GM23338 (cell line): ENCODE data around the gene MCC. TPM values are rescaled to one million over a fixed set of nuclear protein-coding genes. Genes with fewer than 3 reads are reported as not detected.

Experiments used
- ATAC-seq: fragments of 200-7000 bp; cut with Tn5 transposase; 3 replicates; pipeline ENCODE4 v1.9.1; 2020
- DNase-seq: peaks from one replicate; pipeline ENCODE4 v3.0.0-alpha.2; 2015; ENCODE audit warnings: low spot score
- H2AFZ ChIP-seq: fragments of 200-600 bp; sonication (generic); 2 replicates; pipeline ENCODE4 v1.8.0; 2016; ENCODE audit warnings: antibody characterized with exemption, mild to moderate bottlenecking, moderate library complexity
- H3F3A ChIP-seq: fragments of 200-600 bp; sonication (generic); replicated peaks from 2 replicates; pipeline ENCODE4 v1.8.0; 2017; ENCODE audit warnings: antibody characterized with exemption, mixed run types, low read depth
- H3K27ac ChIP-seq: fragments of 200-600 bp; sonication (generic); 2 replicates; pipeline ENCODE4 v1.6.1; 2016; ENCODE audit warnings: low read depth
- H3K27me3 ChIP-seq: fragments of 200-600 bp; sonication (generic); 2 replicates; pipeline ENCODE4 v1.8.0; 2016; ENCODE audit warnings: mild to moderate bottlenecking, mixed run types, moderate library complexity; ENCODE audit not compliant: insufficient read depth
- H3K36me3 ChIP-seq: fragments of 200-600 bp; sonication (generic); 2 replicates; pipeline ENCODE4 v1.8.0; 2016; ENCODE audit warnings: mild to moderate bottlenecking; ENCODE audit not compliant: insufficient read depth
- H3K4me1 ChIP-seq: fragments of 200-600 bp; sonication (generic); 2 replicates; pipeline ENCODE4 v1.8.0; 2016; ENCODE audit warnings: mild to moderate bottlenecking, moderate library complexity; ENCODE audit not compliant: insufficient read depth
- H3K4me2 ChIP-seq: fragments of 200-600 bp; sonication (generic); 2 replicates; pipeline ENCODE4 v1.7.1; 2017; ENCODE audit warnings: mixed run types
- H3K4me3 ChIP-seq: fragments of 200-600 bp; sonication (generic); 2 replicates; pipeline ENCODE4 v1.6.1; 2016; ENCODE audit warnings: mixed run types
- H3K79me2 ChIP-seq: fragments of 200-600 bp; sonication (generic); replicated peaks from 2 replicates; pipeline ENCODE4 v1.8.0; 2017; ENCODE audit warnings: mild to moderate bottlenecking; ENCODE audit not compliant: insufficient read depth
- H3K9me2 ChIP-seq: fragments of 200-600 bp; sonication (generic); 2 replicates; pipeline ENCODE4 v1.8.0; 2017; ENCODE audit not compliant: insufficient read depth
- H4K20me1 ChIP-seq: fragments of 200-600 bp; sonication (generic); replicated peaks from 2 replicates; pipeline ENCODE4 v1.8.0; 2017; ENCODE audit warnings: mild to moderate bottlenecking; ENCODE audit not compliant: insufficient read depth
- H3K27ac Mint-ChIP-seq: 2 replicates; pipeline ENCODE4 v1.8.0; 2020; ENCODE audit warnings: inconsistent platforms, mild to moderate bottlenecking, moderate library complexity, mixed read lengths
- H3K27me3 Mint-ChIP-seq: 3 replicates; pipeline ENCODE4 v1.8.0; 2022; ENCODE audit warnings: low read depth, mild to moderate bottlenecking, moderate library complexity, mixed read lengths, inconsistent platforms; ENCODE audit not compliant: insufficient read depth, poor library complexity
- H3K36me3 Mint-ChIP-seq: 3 replicates; pipeline ENCODE4 v1.8.0; 2021; ENCODE audit warnings: low read depth, mild to moderate bottlenecking, inconsistent platforms, moderate library complexity, mixed read lengths
- H3K4me1 Mint-ChIP-seq: 3 replicates; pipeline ENCODE4 v1.8.0; 2020; ENCODE audit warnings: mild to moderate bottlenecking, inconsistent platforms, mixed read lengths
- H3K4me3 Mint-ChIP-seq: 3 replicates; pipeline ENCODE4 v1.8.0; 2021; ENCODE audit warnings: moderate library complexity, mild to moderate bottlenecking, inconsistent platforms, mixed read lengths
- H3K9me3 Mint-ChIP-seq: 3 replicates; pipeline ENCODE4 v1.8.0; 2020; ENCODE audit warnings: moderate library complexity, mild to moderate bottlenecking, inconsistent platforms, mixed read lengths
- CREB1 ChIP-seq: fragments of 250-450 bp; sonication (Bioruptor Pico); IDR thresholded peaks from 2 replicates; pipeline ENCODE4 v1.5.0; 2020; ENCODE audit warnings: low read depth, mild to moderate bottlenecking, moderate library complexity
- EZH2 ChIP-seq: fragments of 200-600 bp; sonication (generic); IDR thresholded peaks from one replicate; pipeline ENCODE4 v1.8.0; 2017; ENCODE audit warnings: antibody characterized with exemption, mild to moderate bottlenecking, low read depth; ENCODE audit not compliant: unreplicated experiment
- EZH2phosphoT487 ChIP-seq: fragments of 200-600 bp; sonication (generic); IDR thresholded peaks from one replicate; pipeline ENCODE4 v1.8.1; 2018; ENCODE audit warnings: antibody characterized with exemption; ENCODE audit not compliant: unreplicated experiment
- JUNB ChIP-seq: IDR thresholded peaks from one replicate; pipeline ENCODE4 v1.6.1; 2016; ENCODE audit warnings: antibody characterized with exemption; ENCODE audit not compliant: unreplicated experiment
- NANOG ChIP-seq: IDR thresholded peaks from 2 replicates; pipeline ENCODE4 v1.6.1; 2016; ENCODE audit warnings: antibody characterized with exemption, borderline replicate concordance
- POLR2AphosphoS5 ChIP-seq: IDR thresholded peaks from 2 replicates; pipeline ENCODE4 v1.6.1; 2016; ENCODE audit warnings: antibody characterized with exemption, low read depth
- STAT1 ChIP-seq: IDR thresholded peaks from one replicate; pipeline ENCODE4 v1.6.1; 2016; ENCODE audit warnings: antibody characterized with exemption; ENCODE audit not compliant: unreplicated experiment
- ZNF114 ChIP-seq: fragments of 250-450 bp; sonication (Bioruptor Pico); IDR thresholded peaks from 2 replicates; pipeline ENCODE4 v1.5.0; 2020; ENCODE audit warnings: mild to moderate bottlenecking, moderate library complexity
- ZNF331 ChIP-seq: fragments of 250-450 bp; sonication (Bioruptor Pico); IDR thresholded peaks from 2 replicates; pipeline ENCODE4 v1.5.0; 2020; ENCODE audit warnings: low read depth, mild to moderate bottlenecking, moderate library complexity
- polyA plus RNA-seq: library from polyadenylated mRNA; unstranded; fragments of >200 nt; fragmentation: Nextera tagmentation; extraction: Ambion mirVana; gene quantifications from 2 replicates; pipeline ENCODE4 v1.2.1, GENCODE V29; 2016
- total RNA-seq: library from RNA; depleted of rRNA; stranded (reverse); fragments of >200 nt; shearing (Covaris generic); gene quantifications from 2 replicates; pipeline ENCODE4 v1.2.3, GENCODE V29; 2014
- TF ChIP-seq, protein P1 (sequence below): IDR thresholded peaks from one replicate; pipeline ENCODE4 v1.6.1; 2018; ENCODE audit warnings: antibody characterized with exemption; ENCODE audit not compliant: unreplicated experiment
- TF ChIP-seq, protein P2 (sequence below): IDR thresholded peaks from 2 replicates; pipeline ENCODE4 v1.6.1; 2016; ENCODE audit warnings: antibody characterized with exemption
- TF ChIP-seq, protein P3 (sequence below), 2 experiments: fragments of 200-600 bp in 1 of 2; sonication (generic) in 1 of 2; conservative IDR thresholded peaks; 2 replicates each; pipeline versions ENCODE4 v1.5.1 to v1.6.1; 2016 to 2017; ENCODE audit warnings: antibody characterized with exemption in 2 of 2, low read depth in 2 of 2, mild to moderate bottlenecking in 2 of 2, moderate library complexity in 1 of 2

The MCC gene
- total and polyA plus RNA-seq, 2 experiments from 2014 or later, result 3.8 to 10.1 TPM

DNA sequence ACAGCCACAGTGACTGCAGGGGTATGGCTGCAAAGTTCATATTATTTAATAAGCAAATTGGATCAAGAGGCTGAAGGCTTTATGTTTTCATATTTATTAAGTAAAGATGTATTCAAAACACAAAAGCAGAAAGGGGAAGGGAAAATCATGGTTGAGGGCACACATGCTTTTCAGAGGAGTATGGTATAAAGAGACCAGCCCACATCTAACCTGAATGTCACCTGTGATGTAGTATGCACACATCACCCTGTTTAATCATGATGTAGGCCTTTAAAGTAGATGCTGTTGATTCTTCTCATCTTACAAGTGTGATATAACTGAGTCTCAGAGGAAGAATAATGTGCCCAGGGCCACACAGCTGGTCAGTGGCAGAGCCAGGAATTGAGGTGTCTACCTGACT is 299.8 kb downstream of the MCC start:
- peaks cover 27% of the 10 kb centered on the region for H3K4me1 Mint-ChIP-seq

DNA sequence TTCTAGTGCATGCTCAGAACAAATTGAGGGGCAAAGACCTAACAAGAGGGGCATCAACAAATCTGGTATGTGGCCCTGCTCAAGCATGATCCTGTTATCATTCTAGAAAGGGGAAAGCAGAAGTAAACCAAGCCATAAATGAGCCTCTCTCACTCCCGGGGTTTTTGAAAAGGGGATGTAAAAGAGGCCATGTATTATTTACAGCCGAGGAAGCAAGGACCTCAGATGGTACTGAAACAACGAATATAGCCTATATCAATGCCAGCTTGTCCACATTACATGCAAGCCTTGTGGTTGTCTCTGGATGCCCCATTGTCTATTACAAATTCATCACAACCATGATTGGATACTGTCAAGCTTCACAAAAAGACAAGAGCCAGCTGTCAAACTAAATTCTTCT is 300.3 kb downstream of the MCC start:
- H3K27me3 Mint-ChIP-seq, result peaks cover 2% of the 10 kb centered on the region
- no peak overlapping the region for H3K4me3 Mint-ChIP-seq
- peaks cover 9% of the 10 kb centered on the region for H3K36me3 Mint-ChIP-seq
- Histone ChIP-seq H3K36me3 (no peaks in the 10 kb centered on the region), H3F3A (no peaks in the 10 kb centered on the region), H3K4me1 (peaks cover 8% of the 10 kb centered on the region; the same call in 1 of the 2 replicates), H3K79me2 (no peaks in the 10 kb centered on the region), H3K4me3 (no peak overlapping the region), H4K20me1 (no peaks in the 10 kb centered on the region), H3K4me2 (no peak overlapping the region), H3K27me3 (no peaks in the 10 kb centered on the region), H3K9me2 (0 out of 2 replicates have a peak, but pooled peaks cover 6% of the 10 kb centered on the region), H3K27ac (no peak overlapping the region), H2AFZ (no peak overlapping the region)
- H3K27ac Mint-ChIP-seq, result no peak overlapping the region
- peaks cover 29% of the 10 kb centered on the region for H3K4me1 Mint-ChIP-seq
- ATAC-seq (no peak), DNase-seq (no peak)
- TF ChIP-seq ZNF331 (CRISPR knock-in tag), result no peak
- no peak for TF ChIP-seq ZNF114 (CRISPR knock-in tag)
- TF ChIP-seq, protein P1, sequence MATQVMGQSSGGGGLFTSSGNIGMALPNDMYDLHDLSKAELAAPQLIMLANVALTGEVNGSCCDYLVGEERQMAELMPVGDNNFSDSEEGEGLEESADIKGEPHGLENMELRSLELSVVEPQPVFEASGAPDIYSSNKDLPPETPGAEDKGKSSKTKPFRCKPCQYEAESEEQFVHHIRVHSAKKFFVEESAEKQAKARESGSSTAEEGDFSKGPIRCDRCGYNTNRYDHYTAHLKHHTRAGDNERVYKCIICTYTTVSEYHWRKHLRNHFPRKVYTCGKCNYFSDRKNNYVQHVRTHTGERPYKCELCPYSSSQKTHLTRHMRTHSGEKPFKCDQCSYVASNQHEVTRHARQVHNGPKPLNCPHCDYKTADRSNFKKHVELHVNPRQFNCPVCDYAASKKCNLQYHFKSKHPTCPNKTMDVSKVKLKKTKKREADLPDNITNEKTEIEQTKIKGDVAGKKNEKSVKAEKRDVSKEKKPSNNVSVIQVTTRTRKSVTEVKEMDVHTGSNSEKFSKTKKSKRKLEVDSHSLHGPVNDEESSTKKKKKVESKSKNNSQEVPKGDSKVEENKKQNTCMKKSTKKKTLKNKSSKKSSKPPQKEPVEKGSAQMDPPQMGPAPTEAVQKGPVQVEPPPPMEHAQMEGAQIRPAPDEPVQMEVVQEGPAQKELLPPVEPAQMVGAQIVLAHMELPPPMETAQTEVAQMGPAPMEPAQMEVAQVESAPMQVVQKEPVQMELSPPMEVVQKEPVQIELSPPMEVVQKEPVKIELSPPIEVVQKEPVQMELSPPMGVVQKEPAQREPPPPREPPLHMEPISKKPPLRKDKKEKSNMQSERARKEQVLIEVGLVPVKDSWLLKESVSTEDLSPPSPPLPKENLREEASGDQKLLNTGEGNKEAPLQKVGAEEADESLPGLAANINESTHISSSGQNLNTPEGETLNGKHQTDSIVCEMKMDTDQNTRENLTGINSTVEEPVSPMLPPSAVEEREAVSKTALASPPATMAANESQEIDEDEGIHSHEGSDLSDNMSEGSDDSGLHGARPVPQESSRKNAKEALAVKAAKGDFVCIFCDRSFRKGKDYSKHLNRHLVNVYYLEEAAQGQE, result no peak
- TF ChIP-seq JUNB, result no peak
- TF ChIP-seq, protein P2, sequence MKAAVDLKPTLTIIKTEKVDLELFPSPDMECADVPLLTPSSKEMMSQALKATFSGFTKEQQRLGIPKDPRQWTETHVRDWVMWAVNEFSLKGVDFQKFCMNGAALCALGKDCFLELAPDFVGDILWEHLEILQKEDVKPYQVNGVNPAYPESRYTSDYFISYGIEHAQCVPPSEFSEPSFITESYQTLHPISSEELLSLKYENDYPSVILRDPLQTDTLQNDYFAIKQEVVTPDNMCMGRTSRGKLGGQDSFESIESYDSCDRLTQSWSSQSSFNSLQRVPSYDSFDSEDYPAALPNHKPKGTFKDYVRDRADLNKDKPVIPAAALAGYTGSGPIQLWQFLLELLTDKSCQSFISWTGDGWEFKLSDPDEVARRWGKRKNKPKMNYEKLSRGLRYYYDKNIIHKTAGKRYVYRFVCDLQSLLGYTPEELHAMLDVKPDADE, result no peak
- no peak for TF ChIP-seq CREB1
- TF ChIP-seq, protein P3, sequence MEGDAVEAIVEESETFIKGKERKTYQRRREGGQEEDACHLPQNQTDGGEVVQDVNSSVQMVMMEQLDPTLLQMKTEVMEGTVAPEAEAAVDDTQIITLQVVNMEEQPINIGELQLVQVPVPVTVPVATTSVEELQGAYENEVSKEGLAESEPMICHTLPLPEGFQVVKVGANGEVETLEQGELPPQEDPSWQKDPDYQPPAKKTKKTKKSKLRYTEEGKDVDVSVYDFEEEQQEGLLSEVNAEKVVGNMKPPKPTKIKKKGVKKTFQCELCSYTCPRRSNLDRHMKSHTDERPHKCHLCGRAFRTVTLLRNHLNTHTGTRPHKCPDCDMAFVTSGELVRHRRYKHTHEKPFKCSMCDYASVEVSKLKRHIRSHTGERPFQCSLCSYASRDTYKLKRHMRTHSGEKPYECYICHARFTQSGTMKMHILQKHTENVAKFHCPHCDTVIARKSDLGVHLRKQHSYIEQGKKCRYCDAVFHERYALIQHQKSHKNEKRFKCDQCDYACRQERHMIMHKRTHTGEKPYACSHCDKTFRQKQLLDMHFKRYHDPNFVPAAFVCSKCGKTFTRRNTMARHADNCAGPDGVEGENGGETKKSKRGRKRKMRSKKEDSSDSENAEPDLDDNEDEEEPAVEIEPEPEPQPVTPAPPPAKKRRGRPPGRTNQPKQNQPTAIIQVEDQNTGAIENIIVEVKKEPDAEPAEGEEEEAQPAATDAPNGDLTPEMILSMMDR (conservative IDR thresholded peaks at IDR 0.05; ENCODE audit: low read depth in 2 of 2), result no peak
- TF ChIP-seq STAT1, result no peak
- TF ChIP-seq POLR2AphosphoS5, result no peak
- peaks cover under 1% of the 10 kb centered on the region for H3K9me3 Mint-ChIP-seq

More for the DNA sequence above, 299.8 kb downstream of the MCC start:
- Histone ChIP-seq H3K36me3 (no peaks in the 10 kb centered on the region), H3K27me3 (no peaks in the 10 kb centered on the region), H3K9me2 (0 out of 2 replicates have a peak, but pooled peaks cover 6% of the 10 kb centered on the region), H4K20me1 (no peaks in the 10 kb centered on the region), H3K27ac (no peak overlapping the region), H3F3A (no peaks in the 10 kb centered on the region), H3K4me2 (no peak overlapping the region), H2AFZ (no peak overlapping the region), H3K4me1 (peaks cover 8% of the 10 kb centered on the region; the same call in 1 of the 2 replicates), H3K4me3 (no peak overlapping the region), H3K79me2 (no peaks in the 10 kb centered on the region)
- TF ChIP-seq EZH2phosphoT487 (no peak), NANOG (no peak), ZNF114 (CRISPR knock-in tag) (no peak), EZH2 (no peak)
- TF ChIP-seq, protein P3 (conservative IDR thresholded peaks at IDR 0.05; ENCODE audit: low read depth in 2 of 2), result no peak
- TF ChIP-seq, protein P2, result no peak
- Mint-ChIP-seq H3K4me3 (no peak overlapping the region), H3K27ac (no peak overlapping the region), H3K9me3 (peaks cover 6% of the 10 kb centered on the region), H3K36me3 (peaks cover 14% of the 10 kb centered on the region), H3K27me3 (peaks cover 2% of the 10 kb centered on the region)
- DNase-seq (no peak), ATAC-seq (no peak)
